Heart right ventricle (tissue), 16 donors: ENCODE measurements around the gene FZR1. TPM values are rescaled to one million over a fixed set of nuclear protein-coding genes. Genes with fewer than 3 reads are reported as not detected.

Experiments
- ATAC-seq, 8 donors: fragments of 200-7000 bp; cut with Tn5 transposase; one replicate each; pipeline ENCODE4 v1.9.1; 2020; ENCODE audit warnings: mild to moderate bottlenecking in 8 of 8, moderate library complexity in 8 of 8, moderate number of reproducible peaks in 1 of 8
- DNase-seq, 2 donors: peaks; one replicate each; pipeline ENCODE4 v3.0.0-alpha.2; 2020
- H3K27ac ChIP-seq, 10 donors: fragments of 200-600 bp; sonication (generic) in 2 of 10; one replicate each; pipeline versions ENCODE4 v1.5.0 to v1.8.0; 2020 to 2022; ENCODE audit warnings: mild to moderate bottlenecking in 3 of 10
- H3K27me3 ChIP-seq, 7 donors: fragments of 200-600 bp; one replicate each; pipeline ENCODE4 v1.8.0; 2021 to 2022; ENCODE audit warnings: mild to moderate bottlenecking in 2 of 7
- H3K36me3 ChIP-seq, 9 donors: fragments of 200-600 bp; sonication (generic) in 1 of 9; one replicate each; pipeline versions ENCODE4 v1.5.0 to v1.8.0; 2020 to 2022; ENCODE audit warnings: mild to moderate bottlenecking in 2 of 9
- H3K4me1 ChIP-seq, 9 donors: fragments of 200-600 bp; sonication (generic) in 1 of 9; one replicate each; pipeline versions ENCODE4 v1.5.0 to v1.8.0; 2020 to 2022; ENCODE audit warnings: mild to moderate bottlenecking in 4 of 9
- H3K4me3 ChIP-seq, 10 donors: fragments of 200-600 bp; sonication (generic) in 2 of 10; one replicate each; pipeline versions ENCODE4 v1.5.0 to v1.8.0; 2020 to 2022; ENCODE audit warnings: mild to moderate bottlenecking in 7 of 10, moderate library complexity in 2 of 10
- H3K9me3 ChIP-seq, 11 donors: fragments of 200-600 bp in 10 of 11; sonication (generic) in 2 of 11; one replicate each; pipeline versions ENCODE4 v1.5.0 to v1.8.0; 2013 to 2022; ENCODE audit warnings: mild to moderate bottlenecking in 2 of 11, control low read depth in 1 of 11, moderate library complexity in 1 of 11
- CTCF ChIP-seq, 9 donors: fragments of 200-600 bp; sonication (generic) in 2 of 9; IDR thresholded peaks; one replicate each; pipeline versions ENCODE4 v1.5.0 to v1.8.0; 2021 to 2022; ENCODE audit warnings: antibody characterized with exemption in 9 of 9, mild to moderate bottlenecking in 5 of 9, moderate library complexity in 1 of 9
- WGBS, 2 donors: extraction: QIAGEN DNeasy Blood & Tissue Kit; methylation state at CpG; one replicate each; pipeline ENCODE4 v1.1.7; 2013; ENCODE audit warnings: inconsistent platforms in 1 of 2; 5-methylcytosine and 5-hydroxymethylcytosine counted together
- intact Hi-C, 10 donors: fragments of 100-400 bp; cut with DNase I; formaldehyde crosslinking; loops; one replicate each; pipeline versions ENCODE4 v1.11.1 to v1.14.2; 2022
- polyA plus RNA-seq, 2 donors: library from polyadenylated mRNA; stranded (reverse); fragments of 200-250 nt; gene quantifications; one replicate each; pipeline ENCODE4 v1.2.3, GENCODE V29; 2013
- total RNA-seq, 10 donors: library from RNA; stranded (reverse); fragmentation: NEBNext Ultra II Directional in 3 of 10; extraction: Animal tissue kit (Norgen Biotek cat#: 25700) in 3 of 10; gene quantifications; one replicate each; pipeline versions ENCODE4 v1.2.1 to v1.2.4, GENCODE V29; 2021 to 2023
- donor health status: Arrhythmogenic right ventricular cardiomyopathy.
- donor health status: ischemic (EF 13 %, LVEDD 7.1; RV severe dilation, severe dysfunction).
- donor health status: healthy with polysubstance abuse.
- donor health status: DM: no; HTN: yes; CAD: no.
- donor health status: DM: no; HTN: no; CAD: no.
- donor health status: ischemic (EF 25% LVEDD 6.9; RV normal size, moderate dysfunction).
- donor health status: ischemic (EF 25% LVEDD 5.7; RV mildly dilated, moderate dysfunction).
- donor health status: healthy.
- donor health status: DM: yes; HTN: yes; CAD: no.
- donor health status: Ischemic cardiomyopathy.
- donor health status: ischemic (EF 35%, LVEDD 5.7; RV mildly dilated, moderate dysfunction).
- donor health status: nonischemic (EF 11% LVEDD 7.7; RV severe dilation, severe dysfunction).
- donor health status: DM: yes; HTN: yes; CAD: no.
- donor health status: PGD.
- donor health status: ischemic (EF 29% LVEDD 5.4; RV normal size, mild dysfunction).
- donor health status: nonischemic (EF 23%, LVEDD 6.1; RV moderate dilation, normal function).

The FZR1 gene
- total and polyA plus RNA-seq, 12 donors, result 13.5 to 30.8 (median 24.7) TPM

GRCh38 chr19:3535235-3535535 is 29.1 kb downstream of the FZR1 start:
- Histone ChIP-seq H3K36me3 (peaks cover 0 to 82% (median 44%) of the 10 kb centered on the region in 9 donors), H3K27ac (no peak overlapping the region), H3K9me3 (peaks cover 0 to 4% (median 0%) of the 10 kb centered on the region in 11 donors), H3K27me3 (no peaks in the 10 kb centered on the region), H3K4me1 (peaks cover 0 to 13% (median 0%) of the 10 kb centered on the region in 9 donors), H3K4me3 (no peak overlapping the region)
- intact Hi-C loops, result no loop called here
- DNase-seq, result no peak
- TF ChIP-seq CTCF (IDR thresholded peaks at IDR 0.05), result no peak
- no peak for ATAC-seq
- 92 to 94% methylated on average over 9 of the region's 9 CpGs for WGBS, 2 donors

GRCh38 chr19:3535563-3535965 is 29.5 kb downstream of the FZR1 start:
- no peak for TF ChIP-seq CTCF (IDR thresholded peaks at IDR 0.05)
- intact Hi-C loops, result no loop called here
- Histone ChIP-seq H3K27me3 (no peaks in the 10 kb centered on the region), H3K9me3 (peaks cover 0 to 4% (median 0%) of the 10 kb centered on the region in 11 donors), H3K4me1 (peaks cover 0 to 13% (median 0%) of the 10 kb centered on the region in 9 donors), H3K4me3 (no peak overlapping the region), H3K36me3 (peaks cover 0 to 79% (median 44%) of the 10 kb centered on the region in 9 donors), H3K27ac (no peak overlapping the region)
- DNase-seq (no peak), ATAC-seq (no peak)
- 93 to 96% methylated on average over 14 of the region's 14 CpGs for WGBS, 2 donors

GRCh38 chr19:3535981-3536380 is 29.9 kb downstream of the FZR1 start:
- ATAC-seq (peak in 1 of 8 donors; percentile 3), DNase-seq (no peak)
- no peak for TF ChIP-seq CTCF (IDR thresholded peaks at IDR 0.05)
- intact Hi-C loops, result no loop called here
- Histone ChIP-seq H3K4me3 (no peak overlapping the region), H3K4me1 (peaks cover 0 to 13% (median 0%) of the 10 kb centered on the region in 9 donors), H3K36me3 (peaks cover 0 to 75% (median 44%) of the 10 kb centered on the region in 9 donors), H3K27me3 (no peaks in the 10 kb centered on the region), H3K27ac (no peak overlapping the region), H3K9me3 (peaks cover 0 to 4% (median 0%) of the 10 kb centered on the region in 11 donors)
- WGBS, 2 donors, result 82 to 87% methylated on average over 10 of the region's 10 CpGs

- H3K4me1 ChIP-seq, result peaks cover 0 to 13% (median 0%) of the 10 kb centered on the region in 9 donors
- no peaks in the 10 kb centered on the region for H3K27me3 ChIP-seq
- TF ChIP-seq CTCF (IDR thresholded peaks at IDR 0.05), result no peak
- ATAC-seq (peak; percentile 11 to 57 (median 36)), DNase-seq (peak in 1 of 2 donors; percentile 50)
- H3K27ac ChIP-seq, result peak overlapping the region in 5 of 10 donors; percentile 9 to 30 (median 21)
- H3K36me3 ChIP-seq, result peaks cover 0 to 69% (median 39%) of the 10 kb centered on the region in 9 donors
- WGBS, 2 donors, result 72 to 78% methylated on average over 26 to 27 of the region's 27 CpGs
- intact Hi-C loops, result no loop called here
- peaks cover 0 to 4% (median 0%) of the 10 kb centered on the region in 11 donors for H3K9me3 ChIP-seq
- H3K4me3 ChIP-seq, result no peak overlapping the region
These were observed 30.5 kb downstream of the FZR1 start for GRCh38 chr19:3536429-3537100.
